Glomerular visceral epithelial cell (primary cell): ENCODE data around the gene LRRC41.
"Not testable (repeated sequence)": the region's sequence is repeated elsewhere in the genome, so short reads cannot be mapped to it uniquely, and the experiment has no call there.

ENCODE experiments used
- DNase-seq: peaks from one replicate; pipeline ENCODE4 v3.0.0-alpha.2; 2016; ENCODE audit errors: extremely low spot score

The LRRC41 gene

GRCh38 chr1:46244656-46245371 lies 58.6 kb downstream of the LRRC41 start:
- peak; percentile 20 for DNase-seq

- not testable (repeated sequence) for DNase-seq
These were observed 59.6 kb downstream of the LRRC41 start for GRCh38 chr1:46243831-46244230.

GRCh38 chr1:46242918-46243317 lies 60.5 kb downstream of the LRRC41 start:
- DNase-seq: no peak

- not testable (repeated sequence) for DNase-seq
These were observed 61.7 kb downstream of the LRRC41 start for GRCh38 chr1:46241733-46242132.

GRCh38 chr1:46238865-46239264 lies 64.6 kb downstream of the LRRC41 start:
- peak; percentile 43 for DNase-seq

- no peak for DNase-seq
These were observed 66.5 kb downstream of the LRRC41 start for GRCh38 chr1:46236882-46237281.

- DNase-seq: not testable (repeated sequence)
These were observed 72.2 kb downstream of the LRRC41 start for GRCh38 chr1:46231231-46231630.
